MM.1S (cell line): ENCODE measurements around the gene MMP3.

Experiments
- CTCF ChIP-seq: fragments of 300-600 bp; sonication (generic); IDR thresholded peaks from 2 replicates; pipeline ENCODE4 v1.5.1; 2016; ENCODE audit warnings: antibody characterized with exemption, low read length, mixed read lengths
- EZH2 ChIP-seq: fragments of 300-600 bp; sonication (generic); optimal IDR thresholded peaks from 2 replicates; pipeline ENCODE3; 2017; ENCODE audit warnings: low read depth, mild to moderate bottlenecking, antibody characterized with exemption, low read length, mixed read lengths
- EZH2phosphoT487 ChIP-seq: fragments of 300-600 bp; sonication (generic); IDR thresholded peaks from 2 replicates; pipeline ENCODE4 v1.6.1; 2018; ENCODE audit warnings: antibody characterized with exemption, low read length

- TF ChIP-seq CTCF: no peak
- TF ChIP-seq EZH2: no peak
- no peak for TF ChIP-seq EZH2phosphoT487
Measured at GRCh38 chr11:102879801-102880200, 36.4 kb upstream of the MMP3 start.
